Uterus (tissue), 2 donors: ENCODE data around the gene COPE.

Source experiments
- POLR2A ChIP-seq, 2 donors: fragments of 450-650 bp; IDR thresholded peaks; one replicate each; pipeline ENCODE4 v1.6.1; 2016; ENCODE audit warnings: antibody characterized with exemption in 2 of 2, mild to moderate bottlenecking in 1 of 2, moderate library complexity in 1 of 2
- TF ChIP-seq, protein P1 (sequence below), 4 experiments: fragments of 200-600 bp in 2 of 4; fragments of 450-650 bp in 2 of 4; sonication (generic) in 2 of 4; IDR thresholded peaks; one replicate each; pipeline ENCODE4 v1.5.1; 2016 to 2019; ENCODE audit warnings: antibody characterized with exemption in 4 of 4, mild to moderate bottlenecking in 2 of 4, moderate library complexity in 1 of 4

- TF ChIP-seq, protein P1, sequence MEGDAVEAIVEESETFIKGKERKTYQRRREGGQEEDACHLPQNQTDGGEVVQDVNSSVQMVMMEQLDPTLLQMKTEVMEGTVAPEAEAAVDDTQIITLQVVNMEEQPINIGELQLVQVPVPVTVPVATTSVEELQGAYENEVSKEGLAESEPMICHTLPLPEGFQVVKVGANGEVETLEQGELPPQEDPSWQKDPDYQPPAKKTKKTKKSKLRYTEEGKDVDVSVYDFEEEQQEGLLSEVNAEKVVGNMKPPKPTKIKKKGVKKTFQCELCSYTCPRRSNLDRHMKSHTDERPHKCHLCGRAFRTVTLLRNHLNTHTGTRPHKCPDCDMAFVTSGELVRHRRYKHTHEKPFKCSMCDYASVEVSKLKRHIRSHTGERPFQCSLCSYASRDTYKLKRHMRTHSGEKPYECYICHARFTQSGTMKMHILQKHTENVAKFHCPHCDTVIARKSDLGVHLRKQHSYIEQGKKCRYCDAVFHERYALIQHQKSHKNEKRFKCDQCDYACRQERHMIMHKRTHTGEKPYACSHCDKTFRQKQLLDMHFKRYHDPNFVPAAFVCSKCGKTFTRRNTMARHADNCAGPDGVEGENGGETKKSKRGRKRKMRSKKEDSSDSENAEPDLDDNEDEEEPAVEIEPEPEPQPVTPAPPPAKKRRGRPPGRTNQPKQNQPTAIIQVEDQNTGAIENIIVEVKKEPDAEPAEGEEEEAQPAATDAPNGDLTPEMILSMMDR (IDR thresholded peaks at IDR 0.05): no peak
- no peak for TF ChIP-seq POLR2A (IDR thresholded peaks at IDR 0.05)
These were observed 64.2 kb downstream of the COPE start for GRCh38 chr19:18854982-18855381.
